Endodermal cell (in vitro differentiated cells): ENCODE data around the gene SAMD15. TPM values are rescaled to one million over a fixed set of nuclear protein-coding genes. Genes with fewer than 3 reads are reported as not detected.

Experiments used
- DNase-seq: peaks from one replicate; pipeline ENCODE4 v3.0.0-alpha.2; 2017
- H3K27ac ChIP-seq: 2 replicates; pipeline ENCODE4 v1.5.1; 2013; ENCODE audit warnings: mild to moderate bottlenecking, low read depth, low read length, moderate library complexity
- H3K27me3 ChIP-seq: 2 replicates; pipeline ENCODE4 v1.6.1; 2013; ENCODE audit warnings: mild to moderate bottlenecking, low read length, moderate library complexity; ENCODE audit not compliant: insufficient read depth, control insufficient read depth, poor library complexity, severe bottlenecking
- H3K36me3 ChIP-seq: 2 replicates; pipeline ENCODE4 v1.7.0; 2013; ENCODE audit warnings: mild to moderate bottlenecking, low read length, moderate library complexity; ENCODE audit not compliant: control insufficient read depth, insufficient read depth
- H3K4me1 ChIP-seq: one replicate; pipeline ENCODE4 v1.7.0; 2013; ENCODE audit warnings: low read length; ENCODE audit not compliant: control insufficient read depth, insufficient read depth
- H3K4me3 ChIP-seq: 2 replicates; pipeline ENCODE4 v1.5.1; 2013; ENCODE audit warnings: mild to moderate bottlenecking, low read length, moderate library complexity
- H3K9ac ChIP-seq: 2 replicates; pipeline ENCODE4 v1.6.1; 2013; ENCODE audit warnings: mild to moderate bottlenecking, low read length, moderate library complexity; ENCODE audit not compliant: poor library complexity, severe bottlenecking; ENCODE audit errors: extremely low read depth
- H3K9me3 ChIP-seq: 2 replicates; pipeline ENCODE4 v1.6.1; 2013; ENCODE audit warnings: mild to moderate bottlenecking, low read length, moderate library complexity; ENCODE audit not compliant: control insufficient read depth
- H3K27ac Mint-ChIP-seq: 2 replicates; pipeline ENCODE4 v1.8.0; 2020; ENCODE audit warnings: mixed read lengths
- H3K27me3 Mint-ChIP-seq: 2 replicates; pipeline ENCODE4 v1.8.0; 2021; ENCODE audit warnings: mild to moderate bottlenecking, mixed read lengths; ENCODE audit not compliant: insufficient read depth
- H3K36me3 Mint-ChIP-seq: 2 replicates; pipeline ENCODE4 v1.8.0; 2020; ENCODE audit warnings: low read depth, mixed read lengths
- H3K4me1 Mint-ChIP-seq: 2 replicates; pipeline ENCODE4 v1.8.0; 2020; ENCODE audit warnings: mixed read lengths
- H3K4me3 Mint-ChIP-seq: 2 replicates; pipeline ENCODE4 v1.8.0; 2020; ENCODE audit warnings: mild to moderate bottlenecking, moderate library complexity, mixed read lengths
- H3K9me3 Mint-ChIP-seq: 2 replicates; pipeline ENCODE4 v1.8.0; 2020; ENCODE audit warnings: mild to moderate bottlenecking, mixed read lengths
- WGBS, 2 experiments: methylation state at CpG; one replicate each; pipeline versions ENCODE4 v1.1.5 to v1.1.7; 2013; ENCODE audit warnings: missing lambda C conversion rate in 2 of 2, mixed read lengths in 1 of 2; ENCODE audit not compliant: insufficient coverage in 1 of 2, insufficient read length in 1 of 2; 5-methylcytosine and 5-hydroxymethylcytosine counted together
- total RNA-seq, 2 donors: library from RNA; stranded (reverse); fragmentation: NEBNext Ultra II Directional in 1 of 2; extraction: Animal tissue kit (Norgen Biotek cat#: 25700) in 1 of 2; gene quantifications; 2 replicates in 1 of 2; 3 replicates in 1 of 2; pipeline ENCODE4 v1.2.1, GENCODE V29; 2021
- TF ChIP-seq, protein P1 (sequence below): fragments of 200-600 bp; sonication (generic); conservative IDR thresholded peaks from 2 replicates; pipeline ENCODE4 v1.5.0; 2021; ENCODE audit warnings: antibody characterized with exemption, mild to moderate bottlenecking

Gene SAMD15
- total RNA-seq, 2 donors from 2014 or later: 4.3 to 5.5 TPM

DNA sequence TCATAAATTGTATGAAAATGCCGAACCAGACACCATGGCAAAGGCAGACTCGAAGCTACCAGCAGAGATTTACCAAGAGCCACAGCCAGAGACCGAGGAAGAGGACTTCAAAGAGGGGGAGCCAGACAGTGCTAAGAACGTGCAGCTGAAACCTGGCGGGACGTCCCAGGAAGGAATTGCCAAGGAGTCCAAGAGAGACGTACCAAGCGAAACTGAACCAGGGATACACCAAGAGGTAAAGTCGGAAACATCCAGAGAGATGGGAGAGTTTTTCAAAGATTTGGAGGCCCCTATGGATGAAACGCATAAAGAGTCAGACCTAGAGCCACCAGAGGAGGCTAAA lies 294 bp downstream of the SAMD15 start:
- Mint-ChIP-seq H3K4me3 (no peak overlapping the region), H3K27ac (no peak overlapping the region), H3K4me1 (peaks cover 33% of the 10 kb centered on the region), H3K9me3 (no peaks in the 10 kb centered on the region), H3K27me3 (peaks cover 4% of the 10 kb centered on the region), H3K36me3 (peaks cover 2% of the 10 kb centered on the region)
- peak overlapping the region; percentile 86 for H3K9ac ChIP-seq
- peaks cover 6% of the 10 kb centered on the region for H3K4me1 ChIP-seq
- TF ChIP-seq, protein P1, sequence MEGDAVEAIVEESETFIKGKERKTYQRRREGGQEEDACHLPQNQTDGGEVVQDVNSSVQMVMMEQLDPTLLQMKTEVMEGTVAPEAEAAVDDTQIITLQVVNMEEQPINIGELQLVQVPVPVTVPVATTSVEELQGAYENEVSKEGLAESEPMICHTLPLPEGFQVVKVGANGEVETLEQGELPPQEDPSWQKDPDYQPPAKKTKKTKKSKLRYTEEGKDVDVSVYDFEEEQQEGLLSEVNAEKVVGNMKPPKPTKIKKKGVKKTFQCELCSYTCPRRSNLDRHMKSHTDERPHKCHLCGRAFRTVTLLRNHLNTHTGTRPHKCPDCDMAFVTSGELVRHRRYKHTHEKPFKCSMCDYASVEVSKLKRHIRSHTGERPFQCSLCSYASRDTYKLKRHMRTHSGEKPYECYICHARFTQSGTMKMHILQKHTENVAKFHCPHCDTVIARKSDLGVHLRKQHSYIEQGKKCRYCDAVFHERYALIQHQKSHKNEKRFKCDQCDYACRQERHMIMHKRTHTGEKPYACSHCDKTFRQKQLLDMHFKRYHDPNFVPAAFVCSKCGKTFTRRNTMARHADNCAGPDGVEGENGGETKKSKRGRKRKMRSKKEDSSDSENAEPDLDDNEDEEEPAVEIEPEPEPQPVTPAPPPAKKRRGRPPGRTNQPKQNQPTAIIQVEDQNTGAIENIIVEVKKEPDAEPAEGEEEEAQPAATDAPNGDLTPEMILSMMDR: no peak
- peak overlapping the region; percentile 86 for H3K4me3 ChIP-seq
- no peaks in the 10 kb centered on the region for H3K27me3 ChIP-seq
- H3K36me3 ChIP-seq: no peaks in the 10 kb centered on the region
- no peak overlapping the region for H3K27ac ChIP-seq
- 30 to 34% methylated on average over 9 to 10 of the region's 10 CpGs for WGBS, 2 experiments
- H3K9me3 ChIP-seq: no peaks in the 10 kb centered on the region
- no peak for DNase-seq

DNA sequence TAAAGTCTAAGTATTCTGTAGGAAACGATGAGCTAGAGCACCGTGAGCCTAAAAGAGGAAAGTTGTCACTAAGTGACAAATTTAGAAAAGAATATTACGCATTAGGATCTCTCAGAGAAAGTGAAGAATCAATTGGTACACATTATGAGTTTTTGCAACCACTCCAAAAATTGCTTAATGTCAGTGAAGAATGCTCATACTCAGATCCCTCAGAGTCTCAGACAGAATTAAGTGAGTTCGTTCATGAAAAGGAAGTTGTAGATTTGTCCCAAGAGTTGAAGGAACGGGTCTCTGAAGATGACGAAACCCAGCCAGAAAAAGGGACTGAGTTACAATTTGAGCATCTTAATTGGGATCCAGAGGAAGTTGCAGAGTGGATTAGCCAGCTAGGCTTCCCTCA lies 1.5 kb downstream of the SAMD15 start:
- H3K27ac Mint-ChIP-seq: no peak overlapping the region

DNA sequence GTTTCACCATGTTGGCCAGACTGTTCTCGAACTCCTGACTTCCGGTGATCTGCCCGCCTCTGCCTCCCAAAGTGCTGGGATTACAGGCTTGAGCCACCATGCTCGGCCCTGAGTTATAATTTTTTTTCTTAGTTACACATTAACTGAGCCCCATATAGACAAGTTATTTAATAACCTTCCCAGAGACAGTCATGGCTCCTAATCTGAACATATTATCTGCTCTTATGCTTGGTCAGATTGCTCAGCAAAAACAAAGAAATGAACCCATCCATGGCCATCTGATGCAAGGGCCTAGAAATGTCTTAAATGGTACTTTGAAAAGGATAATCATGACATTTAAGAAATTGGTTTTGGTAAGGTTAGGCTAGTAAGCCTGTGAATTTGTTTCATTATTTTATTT lies 13.0 kb downstream of the SAMD15 start:
- DNase-seq: no peak
- H3K4me1 ChIP-seq: peaks cover 3% of the 10 kb centered on the region
- no peaks in the 10 kb centered on the region for H3K9me3 Mint-ChIP-seq
- no peak overlapping the region for H3K9ac ChIP-seq
- no peak overlapping the region for H3K4me3 Mint-ChIP-seq
- H3K27me3 ChIP-seq: no peaks in the 10 kb centered on the region
- TF ChIP-seq, protein P1: no peak
- no peaks in the 10 kb centered on the region for H3K27me3 Mint-ChIP-seq
- H3K36me3 Mint-ChIP-seq: peaks cover 9% of the 10 kb centered on the region
- 93 to 100% methylated on average over 3 to 4 of the region's 4 CpGs for WGBS, 2 experiments
- H3K36me3 ChIP-seq: no peaks in the 10 kb centered on the region
- H3K27ac ChIP-seq: no peak overlapping the region
- no peaks in the 10 kb centered on the region for H3K9me3 ChIP-seq
- H3K27ac Mint-ChIP-seq: no peak overlapping the region
- H3K4me3 ChIP-seq: no peak overlapping the region
- H3K4me1 Mint-ChIP-seq: no peaks in the 10 kb centered on the region

More for the DNA sequence above, 1.5 kb downstream of the SAMD15 start:
- H3K9me3 ChIP-seq: no peaks in the 10 kb centered on the region
- no peak overlapping the region for H3K4me3 ChIP-seq
- DNase-seq: no peak
- peaks cover 4% of the 10 kb centered on the region for H3K27me3 Mint-ChIP-seq
- no peak overlapping the region for H3K4me3 Mint-ChIP-seq
- TF ChIP-seq, protein P1: no peak
- H3K9ac ChIP-seq: no peak overlapping the region
- H3K27ac ChIP-seq: no peak overlapping the region
- peaks cover 2% of the 10 kb centered on the region for H3K36me3 Mint-ChIP-seq
- H3K9me3 Mint-ChIP-seq: no peaks in the 10 kb centered on the region
- peaks cover 25% of the 10 kb centered on the region for H3K4me1 Mint-ChIP-seq
- WGBS, 2 experiments: 90 to 97% methylated on average over 5 to 6 of the region's 6 CpGs
- peaks cover 6% of the 10 kb centered on the region for H3K4me1 ChIP-seq
- no peaks in the 10 kb centered on the region for H3K27me3 ChIP-seq
- no peaks in the 10 kb centered on the region for H3K36me3 ChIP-seq
